Spleen (tissue), 11 donors: ENCODE data around the gene PPIG. TPM values are rescaled to one million over a fixed set of nuclear protein-coding genes. Genes with fewer than 3 reads are reported as not detected.
A peak's percentile ranks its signal among the peaks of the same experiment; 100 is the strongest.

Experiments used
- DNase-seq: peaks from one replicate; pipeline ENCODE4 v3.0.0-alpha.2; 2020
- H3K27ac ChIP-seq, 8 donors: fragments of 200-600 bp; sonication (generic) in 7 of 8; 1 replicate in 4 of 8; 2 replicates in 4 of 8; pipeline versions ENCODE4 v1.5.0 to v1.8.0; 2016 to 2021; ENCODE audit warnings: inconsistent platforms in 4 of 8, mild to moderate bottlenecking in 4 of 8, moderate library complexity in 1 of 8
- H3K27me3 ChIP-seq, 7 donors: fragments of 200-600 bp; sonication (generic) in 6 of 7; replicated peaks in 1 of 7; 1 replicate in 4 of 7; 2 replicates in 3 of 7; pipeline versions ENCODE4 v1.5.0 to v1.8.0; 2016 to 2021; ENCODE audit warnings: inconsistent platforms in 3 of 7, mild to moderate bottlenecking in 1 of 7
- H3K36me3 ChIP-seq, 6 donors: fragments of 200-600 bp; sonication (generic) in 5 of 6; 1 replicate in 4 of 6; 2 replicates in 2 of 6; pipeline versions ENCODE4 v1.5.0 to v1.8.0; 2016 to 2021; ENCODE audit warnings: inconsistent platforms in 2 of 6
- H3K4me1 ChIP-seq, 6 donors: fragments of 200-600 bp; sonication (generic) in 5 of 6; 1 replicate in 3 of 6; 2 replicates in 3 of 6; pipeline versions ENCODE4 v1.5.0 to v1.8.0; 2016 to 2021; ENCODE audit warnings: inconsistent platforms in 3 of 6
- H3K4me3 ChIP-seq, 8 donors: fragments of 200-600 bp; sonication (generic) in 7 of 8; 1 replicate in 4 of 8; 2 replicates in 4 of 8; pipeline versions ENCODE4 v1.5.0 to v1.8.0; 2016 to 2021; ENCODE audit warnings: inconsistent platforms in 4 of 8, mild to moderate bottlenecking in 4 of 8, moderate library complexity in 2 of 8
- H3K9me3 ChIP-seq, 8 donors: fragments of 200-600 bp; sonication (generic) in 7 of 8; 1 replicate in 4 of 8; 2 replicates in 4 of 8; pipeline versions ENCODE4 v1.5.0 to v1.8.0; 2016 to 2021; ENCODE audit warnings: inconsistent platforms in 4 of 8
- POLR2A ChIP-seq, 3 donors: fragments of 450-650 bp; IDR thresholded peaks; one replicate each; pipeline ENCODE4 v1.5.1; 2017; ENCODE audit warnings: antibody characterized with exemption in 3 of 3, mild to moderate bottlenecking in 1 of 3
- POLR2AphosphoS5 ChIP-seq, 3 donors: sonication (generic); formaldehyde crosslinking; IDR thresholded peaks; one replicate each; pipeline ENCODE4 v1.5.1; 2017; ENCODE audit warnings: antibody characterized with exemption in 3 of 3
- WGBS, 5 donors: extraction: QIAGEN DNeasy Blood & Tissue Kit in 3 of 5; methylation state at CpG; one replicate each; pipeline versions ENCODE4 v1.1.5 to v1.1.7; 2013 to 2018; 5-methylcytosine and 5-hydroxymethylcytosine counted together
- intact Hi-C: fragments of 100-400 bp; cut with DNase I; formaldehyde crosslinking; loops from one replicate; pipeline ENCODE4 v1.15.0; 2023; ENCODE audit warnings: low total_unique reads
- polyA plus RNA-seq, 3 donors: library from polyadenylated mRNA; stranded (reverse); fragments of 200-250 nt; gene quantifications; one replicate each; pipeline ENCODE4 v1.2.1, GENCODE V29; 2013
- total RNA-seq, 7 donors: library from RNA; depleted of rRNA in 3 of 7; stranded (reverse); fragments of >200 nt in 3 of 7; fragmentation: NEBNext Ultra II Directional in 4 of 7; extraction: Animal tissue kit (Norgen Biotek cat#: 25700) in 4 of 7; gene quantifications; one replicate each; pipeline versions ENCODE4 v1.1.0 to v1.2.1, GENCODE V29; 2016 to 2021
- TF ChIP-seq, protein P1 (sequence below), 11 experiments: fragments of 200-600 bp in 7 of 11; fragments of 450-650 bp in 4 of 11; sonication (generic) in 4 of 11; IDR thresholded peaks in 8 of 11; conservative IDR thresholded peaks in 3 of 11; 1 replicate in 7 of 11; 2 replicates in 4 of 11; pipeline versions ENCODE4 v1.4.0 to v1.8.0; 2016 to 2021; ENCODE audit warnings: antibody characterized with exemption in 11 of 11, inconsistent platforms in 4 of 11, mild to moderate bottlenecking in 1 of 11
- donor health status: healthy with polysubstance abuse.
- donor health status: DM: no; HTN: no; CAD: no; lungs with moderate emphysema.
- donor health status: DM: no; HTN: no; CAD: no.
- donor health status: Bipolar disorder and iron deficiency.
- donor health status: healthy.
- donor health status: DM: no; HTN: no; CAD: no.
- donor health status: DM: yes; HTN: yes; CAD: no.

PPIG gene
- total and polyA plus RNA-seq, 10 donors, result 32.5 to 72.7 (median 53.8) TPM

DNA sequence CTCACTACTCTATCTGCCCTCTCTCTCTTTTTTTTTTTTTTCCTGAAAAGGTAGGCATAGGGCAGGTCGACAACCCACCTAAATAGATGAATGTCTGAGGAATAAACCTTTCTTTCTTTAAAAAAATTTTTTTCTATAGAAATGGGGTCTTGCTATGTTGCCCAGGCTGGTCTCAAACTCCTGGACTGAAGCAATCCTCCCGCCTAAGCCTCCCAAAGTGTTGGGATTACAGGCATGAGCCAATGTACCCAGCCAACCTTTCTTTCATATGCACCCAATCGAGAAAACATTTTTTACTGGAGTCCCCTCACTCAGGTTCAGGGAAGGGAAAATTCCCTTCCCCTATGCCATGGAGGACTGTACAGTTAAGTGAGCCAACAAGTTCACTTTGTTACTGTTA, 79.1 kb downstream of the PPIG start:
- intact Hi-C loops, result no loop called here
- H3K4me1 ChIP-seq, result peaks cover 0 to 7% (median 0%) of the 10 kb centered on the region in 6 donors
- H3K27ac ChIP-seq, result no peak overlapping the region
- no peak overlapping the region for H3K4me3 ChIP-seq
- 82 to 95% (median 90%) methylated on average over 3 of the region's 3 CpGs for WGBS, 5 donors
- H3K36me3 ChIP-seq, result no peaks in the 10 kb centered on the region
- TF ChIP-seq, protein P1, sequence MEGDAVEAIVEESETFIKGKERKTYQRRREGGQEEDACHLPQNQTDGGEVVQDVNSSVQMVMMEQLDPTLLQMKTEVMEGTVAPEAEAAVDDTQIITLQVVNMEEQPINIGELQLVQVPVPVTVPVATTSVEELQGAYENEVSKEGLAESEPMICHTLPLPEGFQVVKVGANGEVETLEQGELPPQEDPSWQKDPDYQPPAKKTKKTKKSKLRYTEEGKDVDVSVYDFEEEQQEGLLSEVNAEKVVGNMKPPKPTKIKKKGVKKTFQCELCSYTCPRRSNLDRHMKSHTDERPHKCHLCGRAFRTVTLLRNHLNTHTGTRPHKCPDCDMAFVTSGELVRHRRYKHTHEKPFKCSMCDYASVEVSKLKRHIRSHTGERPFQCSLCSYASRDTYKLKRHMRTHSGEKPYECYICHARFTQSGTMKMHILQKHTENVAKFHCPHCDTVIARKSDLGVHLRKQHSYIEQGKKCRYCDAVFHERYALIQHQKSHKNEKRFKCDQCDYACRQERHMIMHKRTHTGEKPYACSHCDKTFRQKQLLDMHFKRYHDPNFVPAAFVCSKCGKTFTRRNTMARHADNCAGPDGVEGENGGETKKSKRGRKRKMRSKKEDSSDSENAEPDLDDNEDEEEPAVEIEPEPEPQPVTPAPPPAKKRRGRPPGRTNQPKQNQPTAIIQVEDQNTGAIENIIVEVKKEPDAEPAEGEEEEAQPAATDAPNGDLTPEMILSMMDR (IDR thresholded peaks at IDR 0.05 in 8 of 11, conservative IDR thresholded peaks at IDR 0.05 in 3 of 11), result no peak
- TF ChIP-seq POLR2AphosphoS5 (IDR thresholded peaks at IDR 0.05), result no peak
- TF ChIP-seq POLR2A (IDR thresholded peaks at IDR 0.05), result no peak
- H3K27me3 ChIP-seq, result no peaks in the 10 kb centered on the region
- DNase-seq, result no peak
- H3K9me3 ChIP-seq, result no peaks in the 10 kb centered on the region

DNA sequence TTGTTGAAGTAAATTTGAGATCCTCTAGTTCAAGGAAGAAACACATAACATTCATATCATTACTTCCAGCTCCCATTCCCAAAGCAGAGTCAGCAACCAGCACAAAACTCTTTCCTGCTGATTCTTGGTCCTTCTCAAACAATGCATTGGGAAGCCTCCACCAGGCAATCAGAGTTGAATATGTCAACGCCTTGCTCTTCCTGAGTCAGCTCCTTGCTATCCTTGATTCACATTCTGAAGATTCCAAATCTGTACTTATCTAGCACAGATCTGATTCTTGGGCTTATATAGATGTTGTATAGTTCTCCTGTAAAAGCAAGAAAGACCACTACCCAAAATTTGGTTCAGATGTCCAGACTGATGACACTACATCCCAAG, 80.4 kb downstream of the PPIG start:
- WGBS, 5 donors, result 58 to 82% (median 72%) methylated on average over 1 of the region's 1 CpG
- intact Hi-C loops, result no loop called here
- TF ChIP-seq, protein P1 (IDR thresholded peaks at IDR 0.05 in 8 of 11, conservative IDR thresholded peaks at IDR 0.05 in 3 of 11), result no peak
- TF ChIP-seq POLR2A (IDR thresholded peaks at IDR 0.05), result no peak
- TF ChIP-seq POLR2AphosphoS5 (IDR thresholded peaks at IDR 0.05), result no peak
- no peaks in the 10 kb centered on the region for H3K9me3 ChIP-seq
- no peak overlapping the region for H3K4me3 ChIP-seq
- peaks cover 0 to under 1% (median 0%) of the 10 kb centered on the region in 6 donors for H3K4me1 ChIP-seq
- H3K27me3 ChIP-seq, result no peaks in the 10 kb centered on the region
- no peak for DNase-seq
- H3K36me3 ChIP-seq, result no peaks in the 10 kb centered on the region
- H3K27ac ChIP-seq, result no peak overlapping the region

DNA sequence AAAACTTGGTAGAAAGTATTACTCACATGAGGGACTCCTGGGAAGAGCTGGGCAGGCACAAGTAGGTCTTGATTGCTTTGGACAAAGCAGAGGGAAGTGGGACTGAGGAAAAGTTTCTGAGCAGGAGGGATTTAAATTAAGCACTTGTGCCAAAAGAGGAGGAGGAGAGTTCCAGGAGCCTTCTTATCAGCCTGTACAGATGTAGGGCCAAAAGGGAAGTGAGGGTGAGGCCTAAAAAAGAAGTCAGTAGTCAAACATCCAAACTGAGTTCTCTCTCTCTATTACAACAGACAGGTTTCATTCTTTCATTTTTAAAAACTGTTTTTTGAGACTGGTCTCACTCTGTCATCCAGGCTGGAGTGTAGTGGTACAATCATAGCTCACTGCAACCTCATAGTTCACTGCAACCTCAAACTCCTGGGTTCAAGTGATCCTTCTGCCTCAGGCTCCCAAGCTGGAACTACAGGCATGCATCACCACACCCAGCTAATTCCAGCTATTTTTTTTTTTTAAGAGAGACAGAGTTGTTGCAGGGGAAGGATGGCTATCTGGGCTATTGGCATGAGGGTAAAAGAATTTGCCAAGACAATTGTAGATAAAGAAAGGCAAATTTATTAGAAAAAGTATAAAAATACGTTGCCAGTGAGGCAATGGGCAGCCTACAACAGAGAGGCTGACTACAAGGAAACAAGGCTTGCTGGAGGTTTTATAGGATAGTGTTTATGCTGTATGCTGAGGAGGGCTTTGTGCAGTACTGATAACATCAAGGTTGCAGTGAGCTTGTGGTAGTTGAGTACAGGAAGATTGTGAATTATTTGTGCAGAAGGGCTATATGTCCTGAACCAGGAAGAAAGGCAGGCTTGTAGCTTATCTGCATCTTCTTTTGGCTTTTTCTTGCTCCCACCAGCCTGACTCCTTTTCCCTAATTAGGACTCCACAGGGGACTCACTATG, 81.1 kb downstream of the PPIG start:
- DNase-seq, result no peak
- H3K9me3 ChIP-seq, result no peaks in the 10 kb centered on the region
- H3K27ac ChIP-seq, result peak overlapping the region in 1 of 8 donors; percentile 11
- intact Hi-C loops, result no loop called here
- no peak overlapping the region for H3K4me3 ChIP-seq
- TF ChIP-seq POLR2AphosphoS5 (IDR thresholded peaks at IDR 0.05), result no peak
- no peak for TF ChIP-seq POLR2A (IDR thresholded peaks at IDR 0.05)
- TF ChIP-seq, protein P1 (IDR thresholded peaks at IDR 0.05 in 8 of 11, conservative IDR thresholded peaks at IDR 0.05 in 3 of 11), result no peak
- 41 to 63% (median 48%) methylated on average over 1 of the region's 1 CpG for WGBS, 5 donors
- H3K36me3 ChIP-seq, result no peaks in the 10 kb centered on the region
- no peaks in the 10 kb centered on the region for H3K27me3 ChIP-seq
- no peaks in the 10 kb centered on the region for H3K4me1 ChIP-seq

DNA sequence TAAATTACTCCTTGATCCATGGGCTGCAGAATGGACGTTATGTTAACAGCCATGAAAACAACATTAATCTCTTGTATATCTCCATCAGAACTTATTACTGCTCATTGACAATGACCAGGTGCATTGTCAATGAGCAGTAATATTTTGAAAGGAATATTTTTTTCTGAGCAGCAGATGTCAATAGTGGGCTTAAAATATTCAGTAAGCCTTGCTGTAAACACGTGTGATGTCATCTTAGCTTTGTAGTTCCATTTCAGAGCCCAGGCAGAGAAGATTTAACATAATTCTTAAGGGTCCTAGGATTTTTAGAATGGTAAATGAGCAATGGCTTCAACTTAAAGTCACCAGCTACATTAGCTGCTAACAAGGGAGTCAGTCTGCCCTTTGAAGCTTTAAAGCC, 83.4 kb downstream of the PPIG start:
- TF ChIP-seq POLR2A (IDR thresholded peaks at IDR 0.05) (no peak), POLR2AphosphoS5 (IDR thresholded peaks at IDR 0.05) (no peak)
- TF ChIP-seq, protein P1 (IDR thresholded peaks at IDR 0.05 in 8 of 11, conservative IDR thresholded peaks at IDR 0.05 in 3 of 11), result no peak
- WGBS, 5 donors, result 21 to 43% (median 34%) methylated on average over 2 of the region's 2 CpGs
- peaks cover 0 to 2% (median 0%) of the 10 kb centered on the region in 7 donors for H3K27me3 ChIP-seq
- no peak overlapping the region for H3K4me3 ChIP-seq
- H3K27ac ChIP-seq, result no peak overlapping the region
- no peaks in the 10 kb centered on the region for H3K4me1 ChIP-seq
- no peak for DNase-seq
- H3K36me3 ChIP-seq, result no peaks in the 10 kb centered on the region
- H3K9me3 ChIP-seq, result no peaks in the 10 kb centered on the region
- intact Hi-C loops, result no loop called here
